DMS153 treated with DMSO at 0.1 percent for 48 hours (cell line): ENCODE measurements around the gene ATG2B.
A peak's percentile ranks its signal among the peaks of the same experiment; 100 is the strongest.

Experiments
- DNase-seq: peaks from one replicate; lab custom pipeline; 2025; ENCODE audit not compliant: unreplicated experiment; lab: John Stamatoyannopoulos, UW

ATG2B gene

GRCh38 chr14:96362965-96363750 is at the start of gene ATG2B, which contains the start of gene GSKIP:
TSS of gene ATG2B (minus strand) at chr14:96363341. CDS start at chr14:96362976, 365 bp downstream.
TSS of gene GSKIP (plus strand) at chr14:96363526. CDS start at chr14:96382248, 18,722 bp downstream.
- DNase-seq, result peak; percentile 81

DNA sequence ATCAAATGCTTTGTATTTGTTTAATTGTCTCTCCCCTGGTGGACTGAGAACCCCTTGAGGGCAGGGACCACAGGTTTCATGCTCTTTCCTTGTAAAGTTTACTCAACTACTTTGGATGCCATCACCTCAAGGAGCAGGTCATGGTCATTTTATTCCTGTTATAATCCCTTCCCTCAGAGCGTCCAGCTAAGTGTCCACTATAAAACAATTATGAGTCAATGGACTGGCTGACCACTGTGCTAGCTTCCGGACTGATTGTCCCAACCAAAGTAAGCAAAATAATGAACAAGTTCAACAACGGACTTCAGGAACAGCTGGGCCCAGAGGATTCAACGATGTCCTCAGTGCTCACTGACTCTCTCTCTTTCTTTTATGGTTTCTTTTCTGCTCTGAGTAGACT is 47.0 kb upstream of the ATG2B start:
- no peak for DNase-seq

GRCh38 chr14:96409701-96410100 is 46.6 kb upstream of the ATG2B start:
- no peak for DNase-seq

GRCh38 chr14:96408608-96409007 is 45.5 kb upstream of the ATG2B start:
- no peak for DNase-seq

- no peak for DNase-seq
These were observed 44.9 kb upstream of the ATG2B start for GRCh38 chr14:96407935-96408570.

DNA sequence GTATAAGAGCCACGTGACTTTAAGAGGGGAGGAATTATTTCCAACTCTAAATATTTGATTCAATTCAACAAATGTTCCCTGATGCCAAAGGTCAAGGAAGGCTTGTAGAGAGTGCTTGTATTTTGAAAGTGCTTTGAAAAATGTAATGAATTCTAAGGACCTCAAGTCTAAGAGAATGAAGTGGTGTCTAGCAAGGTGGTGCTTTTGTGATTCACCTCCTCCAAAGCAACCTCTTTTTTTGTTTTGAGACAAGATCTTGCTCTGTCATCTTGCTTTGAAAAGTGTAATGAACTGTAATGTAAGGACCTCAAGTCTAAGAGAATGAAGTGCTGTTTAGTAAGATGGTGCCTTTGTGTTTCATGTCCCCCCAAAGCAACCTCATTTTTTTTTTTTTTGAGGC is 42.5 kb upstream of the ATG2B start:
- no peak for DNase-seq

GRCh38 chr14:96403409-96403808 is 40.3 kb upstream of the ATG2B start:
- DNase-seq, result no peak

- DNase-seq, result no peak
These were observed 37.4 kb upstream of the ATG2B start for GRCh38 chr14:96400495-96400894.

GRCh38 chr14:96399405-96399804 is 36.3 kb upstream of the ATG2B start:
- DNase-seq, result no peak

GRCh38 chr14:96398921-96399320 is 35.8 kb upstream of the ATG2B start:
- no peak for DNase-seq

- DNase-seq, result no peak
These were observed 35.3 kb upstream of the ATG2B start for GRCh38 chr14:96398432-96398831.

- DNase-seq, result no peak
These were observed 31.1 kb upstream of the ATG2B start for GRCh38 chr14:96394047-96394815.

DNA sequence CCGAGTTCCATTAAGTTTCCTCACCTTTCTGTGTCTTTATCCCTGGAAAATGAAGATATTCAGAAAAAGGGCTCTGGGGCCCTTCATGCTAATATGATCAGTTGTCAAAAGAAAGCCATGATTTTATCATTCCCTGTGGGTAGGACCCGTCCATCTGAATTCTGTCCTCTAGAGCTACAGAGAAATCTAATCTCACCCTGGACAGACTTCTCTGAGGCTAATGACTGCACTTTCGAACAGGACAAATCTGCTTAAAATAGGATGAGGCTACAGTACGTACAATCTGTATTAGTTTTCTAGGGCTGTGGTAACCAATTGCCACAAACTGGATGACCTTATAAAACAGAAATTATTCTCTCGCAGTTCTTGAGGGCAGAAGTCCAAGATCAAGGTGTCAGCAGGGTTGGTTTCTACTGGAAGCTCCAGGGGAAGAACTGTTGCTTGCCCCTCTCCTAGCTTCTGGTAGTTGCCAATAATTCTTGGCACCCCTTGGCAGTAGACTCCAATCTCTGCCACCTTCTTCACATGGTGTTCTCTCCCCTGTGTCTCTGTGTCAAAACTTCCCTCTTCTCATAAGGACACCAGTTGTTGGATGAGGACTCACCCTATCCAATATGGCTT is 30.0 kb upstream of the ATG2B start:
- DNase-seq, result no peak

DNA sequence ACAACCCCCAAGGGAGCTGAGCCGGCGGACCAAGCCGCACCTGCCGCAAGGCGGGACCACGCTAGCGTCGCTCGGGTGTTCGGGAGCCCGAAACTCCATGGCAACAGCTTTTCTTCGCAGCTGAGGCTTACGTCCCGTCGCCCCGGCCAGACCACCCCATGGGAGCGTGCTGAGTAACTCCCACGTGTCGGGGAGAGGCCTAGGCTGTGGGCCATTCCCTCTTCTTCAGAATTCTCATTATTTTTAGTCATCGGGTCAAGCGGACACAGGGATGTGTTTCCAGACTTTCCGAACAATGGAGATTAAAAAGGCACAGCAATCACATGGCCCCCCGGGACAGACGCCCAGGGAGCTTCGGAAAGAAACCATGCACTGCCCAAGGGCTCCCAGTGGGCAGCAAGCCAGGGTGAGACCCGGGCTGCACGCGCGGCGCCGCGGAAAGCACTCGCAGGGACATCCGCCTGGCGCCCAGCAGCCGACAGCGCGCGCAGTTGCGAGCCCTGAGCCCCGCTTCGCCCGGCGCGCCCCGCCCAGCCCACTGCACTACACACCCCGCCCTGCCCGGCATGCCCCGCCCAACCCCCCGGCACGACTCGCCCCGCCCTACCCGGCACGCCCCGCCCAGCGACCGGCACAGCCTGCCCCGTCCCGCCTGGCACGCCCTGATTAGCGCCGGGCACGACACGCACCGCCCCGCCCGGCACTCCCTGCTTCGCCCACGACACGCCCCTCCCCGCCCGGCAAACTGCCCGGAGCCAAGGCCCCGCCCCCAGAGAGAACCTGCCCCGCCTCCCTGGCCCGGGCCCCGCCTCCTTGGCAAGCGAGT is 28.4 kb upstream of the ATG2B start:
- DNase-seq, result peak; percentile 92

DNA sequence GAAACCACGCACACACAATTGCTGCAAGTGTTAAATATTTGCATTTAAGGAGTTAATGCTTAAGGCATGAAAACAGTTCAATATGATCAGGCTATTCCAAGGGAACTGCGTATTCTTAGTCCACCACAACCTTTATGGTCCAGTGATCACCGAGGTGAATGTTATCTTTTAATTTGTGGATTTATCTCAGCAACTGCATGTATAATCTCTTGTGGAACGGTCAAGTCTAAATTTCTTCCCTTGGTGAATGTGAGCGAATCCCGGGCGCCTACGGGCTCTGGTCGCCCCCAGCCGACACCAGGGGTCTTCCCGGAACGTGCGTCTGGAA is 27.8 kb upstream of the ATG2B start:
- DNase-seq, result peak; percentile 39

- no peak for DNase-seq
These were observed 22.2 kb upstream of the ATG2B start for GRCh38 chr14:96385385-96385784.

- no peak for DNase-seq
These were observed 21.6 kb upstream of the ATG2B start for GRCh38 chr14:96384740-96385139.

GRCh38 chr14:96384053-96384452 is 20.9 kb upstream of the ATG2B start:
- DNase-seq, result no peak

- DNase-seq, result no peak
These were observed 20.3 kb upstream of the ATG2B start for GRCh38 chr14:96383445-96383844.

DNA sequence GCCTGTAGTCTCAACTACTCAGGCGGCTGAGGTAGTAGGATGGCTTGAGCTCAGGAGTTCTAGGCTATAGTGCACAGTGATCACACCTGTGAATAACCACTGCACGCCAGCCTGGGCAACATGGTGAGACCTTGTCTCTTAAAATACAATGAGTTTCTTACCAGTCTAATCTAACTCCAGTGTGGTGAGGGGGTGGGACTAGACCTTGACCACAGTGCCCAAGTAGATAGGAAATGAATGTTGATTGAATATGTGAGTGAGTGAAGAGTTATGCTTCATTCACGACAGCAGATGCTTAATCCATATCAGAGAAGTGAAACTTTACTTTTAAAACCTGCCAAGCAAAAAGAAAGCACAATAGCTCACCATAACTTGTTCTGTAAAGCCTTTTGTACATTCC is 17.6 kb upstream of the ATG2B start:
- DNase-seq, result no peak

GRCh38 chr14:96376093-96376492 is 13.0 kb upstream of the ATG2B start:
- DNase-seq, result no peak
